Sciatic nerve (tissue), 2 donors: ENCODE data around the gene GKN1. TPM values are rescaled to one million over a fixed set of nuclear protein-coding genes. Genes with fewer than 3 reads are reported as not detected.
"Not testable (repeated sequence)": the region's sequence is repeated elsewhere in the genome, so short reads cannot be mapped to it uniquely, and the experiment has no call there.

Source experiments
- ATAC-seq: fragments of 200-7000 bp; cut with Tn5 transposase; one replicate; pipeline ENCODE4 v1.9.1; 2020; ENCODE audit warnings: mild to moderate bottlenecking, moderate library complexity
- DNase-seq: peaks from one replicate; pipeline ENCODE4 v3.0.0-alpha.2; 2020; ENCODE audit warnings: low spot score
- intact Hi-C: fragments of 100-400 bp; cut with DNase I; formaldehyde crosslinking; loops from one replicate; pipeline ENCODE4 v1.14.2; 2022
- total RNA-seq: library from RNA; stranded (reverse); fragmentation: NEBNext Ultra II Directional; extraction: Animal tissue kit (Norgen Biotek cat#: 25700); gene quantifications from one replicate; pipeline ENCODE4 v1.2.1, GENCODE V29; 2021
- donor health status: DM: no; HTN: no; CAD: no.
- donor health status: DM: no; HTN: no; CAD: no.

GKN1 gene
- total RNA-seq, 1 donor from 2014 or later = not detected

- DNase-seq = no peak
- no peak for ATAC-seq
- intact Hi-C loops = no loop called here
These were observed 21.4 kb upstream of the GKN1 start, which contains the start of gene GKN2 for GRCh38 chr2:68952887-68953521. GKN2 (minus strand) TSS chr2:68952893; CDS start chr2:68952861, 32 bp downstream.

DNA sequence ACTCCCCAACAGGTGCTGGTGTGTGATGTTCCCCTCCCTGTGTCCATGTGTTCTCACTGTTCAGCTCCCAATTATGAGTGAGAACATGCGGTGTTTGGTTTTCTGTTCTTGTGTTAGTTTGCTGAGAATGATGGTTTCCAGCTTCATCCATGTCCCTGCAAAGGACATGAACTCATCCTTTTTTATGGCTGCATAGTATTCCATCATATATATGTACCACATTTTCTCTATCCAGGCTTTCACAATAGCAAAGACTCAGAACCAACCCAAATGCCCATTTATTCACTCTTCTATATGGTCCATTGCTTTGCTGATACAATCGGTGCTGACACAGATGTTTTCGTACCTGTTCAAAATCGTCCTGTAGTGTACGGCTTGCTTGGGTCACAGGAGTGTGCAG, 19.0 kb upstream of the GKN1 start:
- DNase-seq, intact Hi-C loops, ATAC-seq: not testable (repeated sequence)

GRCh38 chr2:68959001-68959400, 15.4 kb upstream of the GKN1 start:
- intact Hi-C loops = no loop called here
- no peak for ATAC-seq
- no peak for DNase-seq

DNA sequence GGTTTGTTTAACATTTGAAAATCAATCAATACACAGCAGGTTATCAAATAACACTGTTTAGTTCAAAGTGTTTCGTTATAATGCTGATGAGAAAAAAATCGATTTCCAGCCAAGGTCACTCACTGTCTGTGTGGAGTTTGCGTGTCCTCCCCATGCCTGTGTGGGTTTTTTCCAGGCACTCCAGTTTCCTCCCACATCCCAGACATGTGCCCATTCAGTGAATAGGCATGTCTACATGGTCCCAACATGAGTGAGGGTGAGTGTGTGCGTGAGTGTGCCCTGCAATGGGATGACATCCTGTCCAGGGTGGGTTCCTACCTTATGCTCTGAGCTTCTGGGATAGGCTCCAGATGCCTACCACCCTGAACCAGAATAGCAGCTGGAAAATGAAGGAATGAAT, 13.1 kb upstream of the GKN1 start:
- ATAC-seq (no peak), DNase-seq (no peak)
- intact Hi-C loops = no loop called here

- intact Hi-C loops = no loop called here
- ATAC-seq = no peak
- DNase-seq = no peak
These were observed 10.2 kb upstream of the GKN1 start for GRCh38 chr2:68964282-68964681.

GRCh38 chr2:68968221-68968620, 6.2 kb upstream of the GKN1 start:
- intact Hi-C loops = no loop called here
- no peak for DNase-seq
- no peak for ATAC-seq

GRCh38 chr2:68969736-68970490, 4.5 kb upstream of the GKN1 start:
- intact Hi-C loops = no loop called here
- DNase-seq = no peak
- ATAC-seq = no peak

- no peak for ATAC-seq
- no peak for DNase-seq
- intact Hi-C loops = no loop called here
These were observed 3.7 kb upstream of the GKN1 start for GRCh38 chr2:68970566-68971265.

DNA sequence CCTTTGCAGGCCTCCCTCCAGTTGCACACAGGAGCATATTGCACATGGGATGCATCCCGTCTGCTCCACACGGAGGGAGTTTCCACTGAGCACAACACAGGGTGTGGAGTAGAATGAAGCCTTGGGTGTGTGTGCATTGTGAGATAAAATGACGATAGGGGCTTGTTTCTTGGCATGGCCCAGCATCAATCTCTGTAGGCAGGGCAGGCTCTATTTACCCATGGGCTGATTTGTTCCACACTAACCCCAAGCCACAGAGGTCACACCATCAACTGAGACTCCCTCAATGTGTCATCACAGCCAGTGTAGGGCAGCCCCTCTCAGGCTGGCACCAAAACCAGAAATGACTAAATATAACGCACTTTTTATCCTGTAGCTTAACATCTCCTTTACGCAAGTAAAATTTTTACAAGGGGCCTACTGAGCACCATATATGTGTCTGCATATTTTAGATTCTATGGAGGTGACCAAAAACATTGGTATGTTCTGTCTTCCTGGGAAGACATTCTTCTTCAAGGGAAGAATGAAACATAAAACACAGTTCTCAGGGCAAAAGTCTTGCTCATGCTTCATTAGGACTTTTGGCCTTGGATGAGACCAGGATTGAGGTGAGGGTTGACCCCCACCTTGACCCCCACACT, 2.7 kb upstream of the GKN1 start:
- intact Hi-C loops = no loop called here
- ATAC-seq (no peak), DNase-seq (no peak)

DNA sequence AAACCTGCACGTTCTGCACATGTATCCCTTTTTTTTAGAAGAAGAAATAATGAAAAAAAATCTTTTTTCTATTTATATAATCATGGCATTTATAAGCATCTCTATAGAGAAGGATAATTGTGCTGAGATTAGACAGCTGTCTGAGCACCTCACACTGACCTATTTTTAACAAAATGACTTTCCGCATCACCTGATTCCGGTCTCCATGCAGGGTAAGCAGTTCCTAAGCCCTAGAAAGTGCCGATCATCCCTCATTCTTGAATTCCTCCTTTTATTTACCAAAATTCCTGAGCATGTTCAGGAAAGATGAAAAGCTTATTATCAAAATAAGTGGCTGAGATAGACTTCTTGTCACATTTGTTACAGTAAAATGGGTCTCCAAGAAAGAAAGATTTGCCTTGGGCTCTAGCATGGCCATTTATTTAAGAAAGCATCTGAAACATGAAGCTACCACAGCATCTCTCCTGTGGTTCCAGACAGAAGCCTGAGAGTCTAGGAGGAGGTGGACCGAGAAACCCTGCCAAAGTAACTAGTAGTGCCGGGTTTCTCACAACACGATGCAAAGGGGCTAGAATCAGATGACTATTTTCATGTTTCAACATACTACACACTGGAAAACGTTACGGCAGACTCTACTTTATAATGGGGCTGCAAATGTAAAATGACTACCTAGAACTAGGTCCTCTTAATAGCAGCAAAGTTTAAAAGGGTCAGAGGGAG, 670 bp downstream of the GKN1 start:
- intact Hi-C loops = no loop called here
- no peak for DNase-seq
- ATAC-seq = no peak

DNA sequence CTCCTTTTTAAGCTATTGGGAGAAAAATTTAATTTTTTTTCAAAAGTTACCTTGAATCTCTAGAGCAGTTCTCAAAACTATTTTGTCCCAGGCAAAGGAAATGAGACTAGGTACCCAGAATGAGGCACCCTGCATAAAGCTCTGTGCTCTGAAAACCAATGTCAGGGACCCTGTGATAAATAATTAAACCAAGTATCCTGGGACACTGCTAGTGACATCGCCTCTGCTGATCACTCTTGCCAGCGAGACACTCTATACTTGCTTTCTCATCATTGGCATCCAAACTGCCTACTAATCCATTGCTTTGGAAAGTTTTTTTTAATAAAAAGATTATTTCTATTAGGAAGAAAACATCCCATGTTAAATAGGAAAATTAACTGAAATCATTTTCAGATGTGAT, 1.4 kb downstream of the GKN1 start:
- ATAC-seq = no peak
- intact Hi-C loops = loop anchor here (1.0 kb wide), 1 partner anchor 16 kb away; no protein-coding TSS in a partner anchor

GRCh38 chr2:68977453-68977852, 3.0 kb downstream of the GKN1 start:
- intact Hi-C loops = no loop called here
- no peak for DNase-seq
- no peak for ATAC-seq

More for the DNA sequence above, 1.4 kb downstream of the GKN1 start:
- DNase-seq = no peak

DNA sequence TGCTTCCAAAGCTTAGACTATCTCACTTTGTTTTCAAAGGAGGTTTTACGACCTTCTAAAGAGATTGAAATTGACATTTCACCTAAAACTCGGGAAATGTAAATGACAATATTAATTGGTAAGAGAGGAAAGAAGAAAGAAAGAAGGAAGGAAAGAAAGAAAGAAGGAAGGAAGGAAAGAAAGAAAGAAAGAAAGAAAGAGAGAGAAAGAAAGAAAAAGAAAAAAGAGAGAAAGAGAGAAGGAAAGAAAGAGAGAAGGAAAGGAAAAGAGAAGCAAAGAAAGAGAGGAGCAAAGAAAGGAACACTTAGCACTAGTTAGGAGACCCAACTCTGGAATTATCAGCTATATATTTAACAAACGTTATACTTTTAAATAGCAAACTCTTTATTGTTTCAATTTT, 3.7 kb downstream of the GKN1 start:
- DNase-seq (no peak), ATAC-seq (no peak)
- intact Hi-C loops = no loop called here

DNA sequence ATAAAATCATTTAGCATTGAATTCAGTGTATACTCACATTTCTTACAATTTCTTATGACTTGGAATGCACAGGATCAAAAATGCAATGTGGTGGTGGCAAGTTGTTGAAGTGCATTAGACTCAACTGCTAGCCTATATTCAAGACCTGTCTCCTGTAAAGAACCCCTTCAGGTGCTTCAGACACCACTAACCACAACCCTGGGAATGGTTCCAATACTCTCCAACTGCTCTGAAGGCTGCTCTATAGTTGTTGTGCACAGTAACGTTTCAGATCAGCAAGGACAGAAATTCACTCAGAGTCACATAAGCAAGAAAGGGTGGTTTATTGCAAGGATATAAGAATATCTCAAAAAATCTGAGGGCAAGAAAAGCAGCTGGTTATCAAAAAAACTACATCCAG, 6.5 kb downstream of the GKN1 start:
- intact Hi-C loops = no loop called here
- no peak for ATAC-seq
- DNase-seq = no peak

DNA sequence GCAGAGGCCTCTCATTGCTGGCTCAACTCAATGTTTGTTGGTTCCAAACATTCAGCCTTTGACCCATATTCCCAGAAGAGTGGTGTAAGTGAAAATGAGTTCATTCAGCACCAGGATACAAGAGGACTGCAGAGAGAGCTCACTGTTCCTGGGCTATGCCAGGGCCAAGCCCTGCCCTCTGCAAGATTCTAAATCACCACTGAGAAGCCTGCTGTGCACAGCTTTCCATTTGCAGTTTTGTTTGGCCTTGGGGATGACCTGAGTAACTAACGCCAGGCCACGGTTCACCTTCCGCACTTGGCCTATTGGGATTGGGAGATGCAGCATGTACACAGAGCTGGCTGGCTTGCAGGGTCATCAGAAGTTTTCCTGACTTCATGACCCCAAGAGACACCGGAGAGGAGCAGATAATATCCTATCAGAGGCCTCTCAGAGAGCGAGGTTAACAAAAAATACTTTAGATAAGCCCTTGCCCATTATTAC, 12.6 kb downstream of the GKN1 start:
- DNase-seq = no peak
- peak; percentile 99 for ATAC-seq
- intact Hi-C loops = no loop called here

DNA sequence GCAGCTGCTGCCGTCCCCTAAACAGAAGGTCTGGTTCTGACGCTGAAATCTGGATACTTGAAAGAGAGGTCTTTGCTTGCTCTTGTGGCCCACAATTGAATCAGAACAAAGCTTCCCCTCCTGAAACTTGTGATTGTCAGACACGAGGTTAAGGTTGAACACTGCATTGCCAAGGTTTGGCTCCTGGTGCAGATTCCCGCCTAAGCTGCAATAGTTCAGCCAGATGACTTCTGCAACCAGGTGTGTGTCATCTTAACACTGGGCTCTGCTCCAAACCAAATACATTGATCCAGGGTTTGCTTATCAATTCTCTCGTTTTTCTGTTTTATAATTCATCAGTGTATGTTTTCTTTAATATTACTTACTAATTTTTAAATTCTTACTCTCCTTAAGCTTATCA, 14.6 kb downstream of the GKN1 start:
- DNase-seq (no peak), ATAC-seq (no peak)
- intact Hi-C loops = no loop called here

GRCh38 chr2:68992341-68992740, 17.9 kb downstream of the GKN1 start:
- intact Hi-C loops = loop anchor here (1.0 kb wide), 1 partner anchor 16 kb away; no protein-coding TSS in a partner anchor
- ATAC-seq = no peak
- no peak for DNase-seq

DNA sequence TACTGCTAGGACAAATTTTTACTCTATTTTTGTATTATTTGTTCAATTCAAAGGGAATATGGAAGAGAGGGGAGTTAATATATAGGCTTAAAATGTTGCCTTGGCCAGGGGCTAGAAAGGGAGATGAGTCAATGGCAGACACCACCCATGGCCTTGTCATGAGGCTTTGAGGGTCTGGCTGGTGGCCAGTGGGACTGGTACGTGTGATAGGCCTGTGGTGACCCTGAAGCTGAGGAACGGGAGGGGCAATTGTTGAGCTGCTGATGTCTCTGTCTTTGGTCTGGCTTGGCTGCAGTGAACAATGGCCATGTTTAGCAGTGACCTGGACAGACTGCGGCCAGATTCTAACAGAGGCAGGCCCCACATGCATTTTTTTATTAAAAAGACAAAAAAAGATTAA, 18.5 kb downstream of the GKN1 start:
- ATAC-seq (no peak), DNase-seq (no peak)
- intact Hi-C loops = loop anchor here (1.0 kb wide), 1 partner anchor 17 kb away; no protein-coding TSS in a partner anchor

GRCh38 chr2:68993660-68994059, 19.2 kb downstream of the GKN1 start:
- peak; percentile 92 for ATAC-seq
- DNase-seq = no peak
- intact Hi-C loops = no loop called here
